ENCODE measurements around the gene FALEC. TPM values are rescaled to one million over a fixed set of nuclear protein-coding genes. Genes with fewer than 3 reads are reported as not detected.

Gene FALEC
- not detected in 2 replicates for total RNA-seq (2014; rRNA removed; shearing (Covaris generic))

DNA sequence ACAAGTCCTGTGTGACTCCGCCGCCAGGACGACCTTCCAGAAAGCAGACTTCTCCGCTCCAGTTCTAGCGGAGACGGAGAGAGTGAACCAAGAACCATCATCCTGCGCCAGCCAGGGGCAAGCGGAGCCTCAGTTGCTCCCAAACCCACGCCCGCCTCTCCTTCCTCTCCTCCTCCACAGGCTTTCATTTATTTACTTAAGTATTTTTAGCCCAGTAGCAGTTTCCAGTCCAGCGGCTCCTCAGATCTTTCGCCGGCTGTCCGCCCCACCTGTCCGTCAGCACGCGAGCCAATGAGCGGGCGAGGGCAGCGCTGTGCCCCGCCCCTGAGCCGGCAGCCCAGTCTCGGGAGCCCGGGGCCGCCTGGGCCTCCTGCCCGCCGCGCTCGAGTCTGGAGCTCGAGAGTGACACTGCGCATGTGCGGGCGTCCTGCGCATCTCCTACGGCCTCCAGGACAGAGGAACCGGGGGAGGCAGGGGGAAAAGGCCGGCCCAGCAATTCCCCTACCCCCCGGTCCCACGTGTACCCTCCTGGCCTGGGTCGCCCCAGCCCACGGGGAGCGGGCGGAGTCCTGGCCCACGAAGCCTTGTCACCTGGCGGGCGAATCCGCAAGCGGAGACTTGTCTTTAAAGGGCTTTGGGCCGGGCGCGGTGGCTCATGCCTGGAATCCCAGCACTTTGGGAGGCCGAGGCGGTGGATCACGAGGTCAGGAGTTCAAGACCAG lies at the start of gene FALEC:
Gene FALEC, plus strand, starts transcription at position 425 of the 722 bp plus-strand sequence.
- peak; percentile 96 for DNase-seq (ENCODE audit: low spot score)

DNA sequence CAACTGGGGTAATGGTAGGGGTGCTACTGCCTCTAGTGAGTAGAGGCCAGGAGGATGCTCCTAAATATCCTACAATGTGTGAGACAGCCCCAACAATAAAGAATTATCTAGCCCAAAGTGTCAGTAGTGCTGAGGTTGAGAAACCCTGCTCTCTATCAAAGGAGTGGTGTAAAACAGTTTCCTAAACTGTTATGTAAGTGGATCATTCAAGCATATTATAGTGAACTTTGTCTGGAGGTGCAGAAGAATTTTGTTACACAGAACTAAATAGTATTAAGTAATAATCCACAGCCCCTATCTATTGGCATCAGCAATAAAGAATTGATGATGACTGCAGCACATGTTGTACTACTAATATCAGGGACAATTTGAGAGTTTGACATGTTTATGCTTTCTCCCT lies 48.6 kb upstream of the FALEC start:
- DNase-seq (ENCODE audit: low spot score): no peak

DNA sequence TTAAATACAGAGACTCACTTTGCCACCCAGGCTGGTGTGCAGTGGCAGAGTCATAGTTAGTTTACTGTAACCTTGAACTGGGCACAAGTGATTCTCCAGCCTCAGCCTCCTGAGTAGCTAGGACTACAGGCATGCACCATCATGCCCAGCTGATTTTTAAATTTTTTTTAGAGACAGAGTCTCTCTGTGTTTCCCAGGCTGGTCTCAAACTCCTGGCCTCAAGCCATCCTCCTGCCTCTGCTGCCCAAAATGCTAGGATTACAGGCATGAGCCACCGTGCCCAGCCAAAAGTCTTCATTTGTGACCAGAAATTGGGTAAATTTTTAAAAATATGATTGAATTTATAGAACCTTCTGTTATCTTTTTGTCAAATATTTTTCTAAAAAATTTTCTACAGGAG lies 46.3 kb upstream of the FALEC start:
- no peak for DNase-seq (ENCODE audit: low spot score)

DNA sequence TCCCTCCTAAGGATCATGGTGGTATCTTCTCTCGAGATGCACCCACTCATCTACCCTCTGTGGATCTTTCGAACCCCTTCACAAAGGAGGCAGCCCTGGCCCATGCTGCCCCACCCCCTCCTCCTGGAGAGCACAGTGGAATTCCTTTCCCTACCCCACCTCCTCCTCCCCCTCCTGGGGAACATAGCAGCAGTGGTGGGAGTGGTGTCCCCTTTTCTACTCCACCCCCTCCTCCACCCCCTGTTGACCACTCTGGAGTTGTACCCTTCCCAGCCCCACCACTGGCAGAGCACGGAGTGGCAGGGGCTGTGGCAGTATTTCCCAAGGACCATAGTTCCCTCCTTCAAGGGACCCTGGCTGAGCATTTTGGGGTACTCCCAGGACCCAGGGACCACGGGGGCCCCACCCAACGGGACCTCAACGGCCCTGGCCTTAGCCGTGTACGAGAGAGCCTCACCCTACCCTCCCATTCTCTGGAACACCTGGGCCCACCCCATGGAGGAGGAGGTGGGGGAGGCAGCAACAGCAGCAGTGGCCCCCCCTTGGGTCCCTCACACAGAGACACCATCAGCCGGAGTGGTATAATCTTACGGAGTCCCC lies 42.9 kb upstream of the FALEC start:
- DNase-seq (ENCODE audit: low spot score): no peak

DNA sequence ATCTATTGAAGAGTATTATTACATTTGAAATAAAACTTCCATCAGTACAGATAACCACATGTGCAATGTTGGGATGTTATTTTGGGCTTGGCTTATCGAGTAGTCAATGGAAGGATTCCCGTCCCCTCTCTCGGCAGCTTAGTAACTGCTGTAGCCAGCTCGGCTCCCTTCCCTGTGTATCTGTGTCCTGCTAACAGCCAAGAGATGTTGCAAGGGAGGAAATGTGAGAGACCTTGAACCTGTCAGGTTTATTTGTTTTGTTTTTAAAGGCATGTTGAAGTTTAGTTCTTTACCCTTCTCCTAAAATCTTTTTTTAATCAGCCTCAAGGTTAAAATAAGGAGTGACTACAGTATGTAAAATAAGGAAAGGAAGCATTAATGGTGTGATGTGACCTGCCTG lies 41.9 kb upstream of the FALEC start:
- no peak for DNase-seq (ENCODE audit: low spot score)

DNA sequence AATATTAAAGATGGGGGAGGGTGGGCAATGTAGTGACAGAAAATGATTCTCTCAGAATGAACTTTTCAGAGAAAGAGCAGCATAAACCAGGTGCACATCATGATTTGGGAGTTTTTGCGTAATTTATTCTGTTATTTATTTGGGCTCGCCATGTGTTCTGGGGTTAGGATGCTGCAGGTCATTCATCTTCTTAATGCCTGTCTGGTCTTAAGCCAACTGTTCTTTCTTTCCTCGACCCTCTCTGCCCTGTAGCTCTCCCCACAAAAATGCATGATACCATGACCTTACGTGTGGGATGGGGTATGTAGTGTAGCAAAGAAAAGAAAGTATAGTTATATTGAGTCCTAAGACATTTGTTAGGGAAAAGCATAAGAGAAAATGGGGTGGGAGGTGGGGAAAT lies 40.7 kb upstream of the FALEC start:
- no peak for DNase-seq (ENCODE audit: low spot score)

DNA sequence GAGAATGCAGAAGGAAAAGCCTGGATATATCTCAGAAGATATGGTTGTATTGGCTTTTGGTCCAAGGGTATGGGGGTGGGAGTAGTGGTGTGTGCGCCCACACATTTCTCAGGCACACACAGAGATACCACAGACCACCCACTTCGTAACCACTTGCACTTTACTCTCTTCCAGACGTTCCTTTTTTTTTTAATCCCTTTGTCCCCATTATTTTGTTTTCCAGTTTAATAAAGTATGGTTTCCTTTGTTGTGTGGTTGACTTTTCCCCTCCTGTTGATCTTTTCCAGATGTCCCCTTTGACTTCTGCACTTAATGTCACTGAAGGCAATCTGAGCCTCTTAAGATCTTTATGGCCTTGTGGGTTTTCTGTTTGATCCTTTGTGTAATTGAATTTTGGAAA lies 38.8 kb upstream of the FALEC start:
- DNase-seq (ENCODE audit: low spot score): no peak

DNA sequence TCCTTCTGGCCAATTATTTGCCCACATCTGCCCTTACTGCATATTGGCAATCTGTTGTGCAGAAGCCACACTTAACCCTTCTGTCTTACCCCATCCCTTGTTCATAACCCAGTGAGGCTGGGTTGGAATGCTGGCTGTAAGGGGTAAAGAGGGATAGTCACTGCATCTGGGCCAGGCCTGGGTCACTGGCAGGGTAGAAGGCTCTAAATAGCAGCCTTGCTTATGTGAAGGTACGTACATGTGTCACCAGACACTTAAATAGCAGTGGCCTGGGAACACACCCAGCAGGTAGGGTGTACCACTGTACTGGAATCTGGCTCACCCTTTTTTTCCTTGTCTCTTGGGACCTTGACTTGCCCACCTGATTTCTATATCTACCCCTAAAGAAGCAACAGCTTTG lies 38.2 kb upstream of the FALEC start:
- DNase-seq (ENCODE audit: low spot score): no peak

DNA sequence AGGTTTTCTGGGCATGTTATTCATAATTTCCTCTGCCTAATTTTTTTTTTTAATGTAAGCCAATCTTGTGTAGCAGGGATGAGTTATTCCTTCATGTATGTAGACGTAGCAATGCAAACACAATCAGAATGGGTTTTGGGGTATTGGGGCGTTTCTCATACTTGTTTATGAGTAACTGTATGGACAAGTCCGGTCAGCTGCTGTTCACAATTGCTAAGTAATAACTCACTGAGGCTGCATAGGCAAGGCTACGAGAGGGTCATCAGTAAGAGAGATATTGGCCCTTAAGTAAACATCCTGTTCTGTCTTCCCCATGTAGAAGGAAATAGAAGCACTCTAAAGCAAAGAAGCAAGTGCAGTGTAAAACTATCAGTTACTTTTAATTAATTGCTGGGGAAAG lies 37.8 kb upstream of the FALEC start:
- peak; percentile 47 for DNase-seq (ENCODE audit: low spot score)

DNA sequence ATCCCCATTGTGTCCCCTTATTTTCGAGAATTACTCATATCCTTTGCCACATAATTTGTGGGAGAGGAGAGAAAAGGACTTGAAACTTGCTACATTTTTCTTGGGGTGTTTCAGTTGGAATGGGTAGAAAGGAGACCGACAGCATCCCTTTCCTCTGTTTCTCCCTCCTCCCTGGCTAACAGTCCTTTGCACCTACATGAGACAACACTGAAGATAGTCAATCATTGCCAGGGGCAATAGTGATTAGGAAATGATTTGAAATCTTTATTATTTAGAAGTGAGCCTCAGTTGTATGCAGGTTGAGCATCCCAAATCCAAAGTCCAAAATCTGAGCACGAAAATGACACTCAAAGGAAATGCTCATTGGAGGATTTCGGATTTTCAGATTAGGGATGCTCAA lies 36.2 kb upstream of the FALEC start:
- no peak for DNase-seq (ENCODE audit: low spot score)

DNA sequence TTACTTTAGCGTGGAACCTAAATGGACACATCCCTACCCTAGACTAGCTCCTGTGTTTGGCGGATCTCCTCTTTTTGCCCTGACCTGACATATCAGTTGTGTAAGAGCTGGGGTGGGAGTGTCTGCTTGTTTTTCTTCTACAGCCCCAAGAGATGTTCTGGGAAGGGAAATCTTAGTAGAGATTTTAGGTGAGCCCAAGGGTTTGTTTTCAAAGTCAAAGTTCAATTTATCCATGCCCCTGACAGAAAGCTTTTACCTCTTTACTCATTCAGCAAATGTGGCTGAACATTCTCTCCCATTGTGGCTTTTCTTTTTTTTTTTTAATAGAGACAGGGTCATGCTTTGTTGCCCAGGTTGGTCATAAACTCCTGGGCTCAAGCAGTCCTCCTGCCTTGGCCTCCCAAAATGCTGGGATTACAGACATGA lies 35.6 kb upstream of the FALEC start:
- no peak for DNase-seq (ENCODE audit: low spot score)

DNA sequence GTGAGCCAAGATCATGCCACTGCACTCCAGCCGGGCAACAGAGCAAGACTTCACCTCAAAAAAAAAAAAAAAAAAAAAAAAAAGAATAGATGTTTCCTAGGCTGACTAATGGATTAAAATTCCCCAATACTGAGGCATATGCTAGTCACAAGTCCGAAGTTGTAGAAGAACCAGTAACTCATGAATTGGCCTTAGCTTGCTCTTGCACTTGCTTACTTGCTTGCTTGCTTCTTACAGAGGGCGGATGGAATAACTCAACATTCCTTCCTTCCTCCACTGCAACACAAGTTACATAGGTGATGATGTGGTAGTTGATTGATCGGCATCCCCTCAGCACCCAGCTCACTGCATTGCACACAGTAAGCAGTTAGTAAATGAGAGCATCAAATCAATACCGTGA lies 31.1 kb upstream of the FALEC start:
- DNase-seq (ENCODE audit: low spot score): no peak

DNA sequence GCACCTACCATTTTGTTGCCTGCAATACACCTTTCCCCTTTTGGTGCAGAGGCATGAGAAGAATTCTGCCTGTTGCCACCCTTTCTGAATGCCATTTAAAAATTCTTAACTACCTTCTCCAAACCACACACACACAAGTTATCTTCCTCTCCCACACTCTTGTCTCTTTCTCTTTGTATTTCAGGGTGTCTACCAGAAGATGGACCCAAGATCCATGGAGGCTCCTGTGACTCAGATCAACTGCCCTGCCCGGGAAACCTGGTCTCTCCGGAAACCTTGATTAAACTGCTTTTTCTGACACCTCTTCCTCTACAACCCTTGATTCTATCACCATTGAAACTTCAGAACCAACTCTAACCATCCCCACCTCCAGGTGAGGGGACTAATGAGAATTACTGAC lies 30.7 kb upstream of the FALEC start:
- DNase-seq (ENCODE audit: low spot score): peak; percentile 60

DNA sequence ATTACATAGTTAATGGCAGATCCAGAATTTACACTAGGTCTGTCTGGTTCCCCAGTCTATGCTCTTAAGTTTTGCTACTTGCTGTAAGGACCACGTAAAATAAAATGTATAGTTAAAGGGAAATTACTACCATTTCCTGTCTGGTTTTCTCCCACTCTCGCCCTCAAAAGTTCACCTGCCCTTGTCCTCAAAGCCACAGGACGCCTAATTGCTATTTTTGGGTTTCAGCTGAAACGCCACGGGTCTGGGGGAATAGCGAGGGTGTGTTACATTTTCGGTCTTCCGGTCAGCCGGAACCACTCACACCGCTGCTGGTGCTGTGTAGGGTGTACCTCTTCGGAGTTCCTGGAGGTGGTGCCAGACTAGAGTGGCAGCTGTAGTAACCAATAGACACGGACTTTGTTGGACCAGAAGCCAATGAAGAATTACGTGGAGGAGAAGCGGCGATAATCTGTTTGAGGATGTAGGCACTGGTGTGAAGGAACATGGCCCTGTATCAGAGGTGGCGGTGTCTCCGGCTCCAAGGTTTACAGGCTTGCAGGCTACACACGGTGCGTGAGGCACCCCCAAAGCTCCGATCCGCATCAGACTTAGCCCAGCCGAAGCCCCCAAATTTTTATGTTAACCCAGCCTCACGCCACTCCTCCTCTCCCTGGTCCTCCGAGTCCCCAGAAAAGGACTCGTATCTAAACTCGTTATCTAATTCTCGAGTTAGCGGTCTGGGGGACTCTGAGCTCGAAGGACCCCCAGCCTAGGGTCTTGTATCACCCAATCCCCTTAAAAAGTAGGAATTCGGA lies 28.4 kb upstream of the FALEC start, which contains the start of gene TARS2:
Gene TARS2, plus strand, starts transcription at position 454 of the 797 bp plus-strand sequence. Its CDS starts 32 bp downstream, at position 486.
- peak; percentile 99 for DNase-seq (ENCODE audit: low spot score)

DNA sequence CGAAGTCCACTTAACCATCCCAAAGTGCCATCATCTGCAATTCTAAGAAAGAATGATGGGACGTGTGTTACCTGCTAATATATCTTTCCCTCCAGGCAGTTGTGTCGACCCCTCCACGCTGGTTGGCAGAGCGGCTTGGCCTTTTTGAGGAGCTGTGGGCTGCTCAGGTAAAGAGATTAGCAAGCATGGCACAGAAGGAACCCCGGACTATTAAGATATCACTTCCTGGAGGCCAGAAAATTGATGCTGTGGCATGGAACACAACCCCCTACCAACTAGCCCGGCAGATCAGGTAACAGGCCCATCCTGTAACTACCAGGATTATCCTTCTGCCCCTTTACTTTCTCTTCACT lies 27.8 kb upstream of the FALEC start:
- DNase-seq (ENCODE audit: low spot score): no peak

DNA sequence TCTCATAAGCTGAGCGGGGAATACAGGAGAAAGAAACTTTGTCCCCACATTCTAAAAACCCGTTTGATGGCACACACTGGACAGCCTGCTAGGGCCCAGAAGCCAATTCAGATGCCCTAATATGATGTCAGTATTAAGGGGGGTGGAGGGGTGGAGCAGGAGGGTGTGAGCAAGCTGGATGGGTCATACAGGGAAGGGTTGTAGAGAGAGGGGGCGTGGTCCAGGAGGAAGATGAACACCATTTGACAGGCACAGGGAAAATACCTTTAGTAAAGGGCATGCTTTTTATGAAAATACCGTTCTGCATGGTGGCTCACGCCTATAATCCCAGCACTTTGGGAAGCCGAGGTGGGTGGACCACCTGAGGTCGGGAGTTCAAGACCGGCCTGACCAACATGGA lies 22.4 kb upstream of the FALEC start:
- no peak for DNase-seq (ENCODE audit: low spot score)

DNA sequence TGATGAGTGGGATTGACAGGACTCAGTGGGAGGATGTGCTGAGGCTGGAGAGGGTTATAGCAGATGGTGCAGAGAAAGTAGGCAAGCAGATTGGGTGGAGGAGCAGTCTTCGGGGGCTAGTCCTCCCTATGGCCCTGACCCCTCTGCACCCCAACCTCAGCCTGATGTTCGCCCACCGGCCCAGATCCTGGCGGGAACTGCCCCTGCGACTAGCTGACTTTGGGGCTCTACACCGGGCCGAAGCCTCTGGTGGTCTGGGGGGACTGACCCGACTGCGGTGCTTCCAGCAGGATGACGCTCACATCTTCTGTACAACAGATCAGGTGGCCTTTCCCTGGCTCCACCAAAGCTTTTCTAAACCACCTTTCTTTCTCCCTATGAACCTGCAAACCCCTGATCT lies 17.2 kb upstream of the FALEC start:
- no peak for DNase-seq (ENCODE audit: low spot score)

DNA sequence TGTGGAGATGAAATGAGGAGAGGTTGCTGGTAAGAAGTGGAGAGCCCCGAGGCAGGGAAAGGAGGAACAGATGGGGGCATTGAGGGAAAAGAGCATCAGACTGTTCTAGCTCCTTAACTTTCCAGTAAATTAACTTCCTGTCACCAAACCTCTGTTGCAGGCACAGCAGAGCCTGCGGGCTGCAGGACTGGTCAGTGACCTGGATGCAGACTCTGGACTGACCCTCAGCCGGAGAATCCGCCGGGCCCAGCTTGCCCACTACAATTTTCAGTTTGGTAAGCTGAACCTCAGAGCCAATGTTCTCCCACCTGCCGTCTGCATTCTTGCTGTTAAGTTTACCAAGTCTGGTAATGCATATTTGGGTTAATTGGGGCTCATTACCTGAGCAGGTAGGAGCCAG lies 10.1 kb upstream of the FALEC start:
- no peak for DNase-seq (ENCODE audit: low spot score)

DNA sequence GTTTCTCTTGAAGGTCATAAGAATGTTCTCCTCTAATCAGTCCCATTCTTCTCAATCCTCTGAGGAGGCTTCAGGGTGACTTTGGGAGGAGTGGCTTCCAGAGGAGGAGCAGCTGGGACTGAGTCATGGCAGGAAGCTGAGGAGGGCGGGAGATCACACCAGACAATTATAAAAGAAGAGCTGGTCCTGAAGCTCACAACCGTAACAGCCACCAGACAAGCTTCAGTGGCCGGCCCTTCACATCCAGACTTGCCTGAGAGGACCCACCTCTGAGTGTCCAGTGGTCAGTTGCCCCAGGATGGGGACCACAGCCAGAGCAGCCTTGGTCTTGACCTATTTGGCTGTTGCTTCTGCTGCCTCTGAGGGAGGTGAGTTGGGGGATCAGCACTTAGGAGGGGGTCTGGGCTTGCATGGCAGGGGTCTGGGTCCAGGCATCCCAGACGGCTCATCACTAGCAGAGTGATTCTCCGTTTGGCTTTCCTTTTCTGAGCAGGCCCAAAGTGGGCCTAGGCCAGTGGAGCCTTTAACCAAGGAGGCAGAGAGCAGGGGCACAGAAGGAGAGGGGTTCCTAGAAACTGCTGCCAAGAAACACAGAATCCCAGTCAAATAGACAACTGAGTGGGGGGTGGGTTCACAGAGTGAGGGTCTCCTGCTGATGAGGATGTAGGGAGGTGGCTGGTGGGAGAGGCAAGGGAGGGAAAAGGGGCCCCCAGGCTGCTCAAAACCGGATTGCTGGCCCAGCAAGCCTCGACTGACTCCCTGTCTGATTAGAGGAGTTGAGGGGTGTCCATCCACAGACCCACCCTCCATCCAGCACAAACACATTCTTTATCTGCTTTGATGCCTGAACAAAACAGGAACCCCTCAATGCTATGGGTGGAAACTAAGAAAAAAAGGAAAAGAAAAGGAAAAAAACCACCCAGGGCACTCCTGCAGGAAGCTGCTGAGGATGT lies 7.4 kb upstream of the FALEC start, which contains the start of gene ECM1:
Gene ECM1, plus strand, starts transcription at position 198 of the 953 bp plus-strand sequence. Its CDS starts 101 bp downstream, at position 299.
- DNase-seq (ENCODE audit: low spot score): peak; percentile 59

DNA sequence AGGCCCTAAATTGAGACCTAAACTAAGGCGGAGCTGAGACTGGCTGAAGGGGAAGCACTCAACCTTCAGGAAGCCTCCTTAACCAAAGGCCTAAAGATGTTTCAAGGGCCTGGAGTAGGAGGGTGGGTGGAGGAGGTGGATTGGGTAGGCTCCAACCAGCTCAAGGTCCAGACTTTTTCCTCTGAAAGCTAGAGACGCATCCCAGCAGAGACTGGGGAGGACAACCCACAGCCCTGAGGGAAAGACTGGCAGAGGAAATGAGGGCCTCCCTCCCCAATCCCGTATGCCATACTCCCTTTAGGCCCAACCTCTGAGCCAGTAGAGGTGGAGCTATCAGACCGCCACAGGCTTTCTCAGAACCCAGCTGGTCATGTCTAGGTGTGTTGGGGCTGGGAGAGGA lies 6.6 kb upstream of the FALEC start:
- DNase-seq (ENCODE audit: low spot score): no peak

DNA sequence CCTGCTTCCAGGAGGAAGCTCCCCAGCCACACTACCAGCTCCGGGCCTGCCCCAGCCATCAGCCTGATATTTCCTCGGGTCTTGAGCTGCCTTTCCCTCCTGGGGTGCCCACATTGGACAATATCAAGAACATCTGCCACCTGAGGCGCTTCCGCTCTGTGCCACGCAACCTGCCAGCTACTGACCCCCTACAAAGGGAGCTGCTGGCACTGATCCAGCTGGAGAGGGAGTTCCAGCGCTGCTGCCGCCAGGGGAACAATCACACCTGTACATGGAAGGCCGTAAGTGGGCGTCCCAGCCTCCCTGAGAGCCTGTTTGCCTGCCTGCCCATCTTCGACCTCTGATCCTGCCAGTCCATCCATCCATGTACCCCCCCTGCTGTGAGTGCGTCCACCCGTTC lies 4.0 kb upstream of the FALEC start:
- no peak for DNase-seq (ENCODE audit: low spot score)
